Non-pigmented ciliary epithelial cell (primary cell): Measurements from ENCODE around the gene SCYGR8.
"Not testable (repeated sequence)": the region's sequence is repeated elsewhere in the genome, so short reads cannot be mapped to it uniquely, and the experiment has no call there.

Experiments
- DNase-seq: peaks from one replicate; pipeline ENCODE4 v3.0.0-alpha.2; 2010; ENCODE audit warnings: low read depth

Gene SCYGR8, protein sequence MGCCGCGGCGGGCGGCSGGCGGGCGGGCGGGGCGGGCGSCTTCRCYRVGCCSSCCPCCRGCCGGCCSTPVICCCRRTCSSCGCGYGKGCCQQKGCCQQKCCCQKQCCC

DNA sequence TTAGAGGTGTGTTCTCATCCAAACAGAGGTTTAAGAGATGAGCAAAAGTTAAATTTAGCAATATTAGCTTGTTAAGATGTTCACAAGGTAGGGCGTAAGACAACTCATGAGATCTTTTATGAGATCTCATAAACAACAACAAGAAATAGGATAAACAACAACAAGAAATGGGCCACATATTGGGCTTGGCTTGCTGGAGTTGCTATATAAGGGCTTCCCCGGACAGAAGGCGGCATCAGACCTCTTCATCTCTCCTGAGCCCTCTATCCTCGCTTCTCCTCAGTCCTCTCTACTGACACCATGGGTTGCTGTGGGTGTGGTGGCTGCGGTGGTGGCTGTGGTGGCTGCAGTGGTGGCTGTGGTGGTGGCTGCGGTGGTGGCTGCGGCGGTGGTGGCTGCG, at the start of gene SCYGR8:
SCYGR8 (plus strand) TSS at position 301 of the 400 bp plus-strand sequence; CDS start at position 301, 0 bp downstream.
- no peak for DNase-seq

DNA sequence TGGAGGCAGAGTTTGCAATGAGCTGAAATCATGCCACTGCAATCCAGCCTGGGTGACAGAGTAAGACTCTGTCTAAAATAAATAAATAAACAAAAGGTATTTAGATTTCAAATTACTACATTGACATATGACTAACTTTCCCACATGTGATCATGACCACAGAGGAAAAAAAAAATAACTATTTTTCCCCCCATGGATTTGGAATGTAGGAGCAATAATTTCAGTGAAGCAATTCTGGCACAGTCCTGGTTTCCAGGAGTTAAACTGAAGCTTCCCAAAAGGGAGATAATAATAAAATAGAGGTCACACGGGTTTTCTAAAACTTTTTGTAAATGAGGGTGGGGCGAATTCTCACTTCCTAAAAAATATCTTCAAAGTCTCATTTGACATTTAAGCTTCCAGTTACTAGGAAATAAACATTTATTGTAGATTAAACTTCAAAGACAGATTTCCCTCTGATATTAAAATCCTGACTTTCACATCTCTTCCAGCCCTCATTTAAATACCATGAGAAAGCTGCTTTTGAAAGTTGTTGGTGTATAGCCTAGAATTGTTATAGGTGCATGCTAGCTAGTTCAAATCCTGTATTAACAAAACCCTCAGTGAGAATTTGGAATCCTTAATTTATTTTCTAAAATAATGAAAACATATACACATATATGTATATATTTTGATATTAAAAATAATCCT, 48.6 kb upstream of the SCYGR8 start:
- DNase-seq, result no peak

DNA sequence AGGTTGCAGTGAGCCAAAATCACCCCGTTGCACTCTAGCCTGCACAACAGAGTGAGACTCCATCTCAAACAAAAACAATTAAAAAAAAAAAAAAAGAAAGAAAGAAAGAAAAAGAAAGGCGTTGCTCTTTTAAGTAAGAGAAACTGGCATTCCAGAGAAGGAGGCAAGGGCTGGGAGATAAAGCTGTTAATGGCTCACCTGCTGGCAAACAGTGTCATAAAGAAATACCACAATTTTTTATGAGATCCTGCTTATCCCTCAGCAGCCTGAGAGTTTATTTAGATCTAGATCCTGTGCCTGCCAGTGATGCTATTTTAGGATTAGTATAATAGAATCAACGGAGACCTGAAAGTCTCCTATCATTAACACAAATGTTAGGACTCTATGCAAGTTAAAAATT, 44.1 kb upstream of the SCYGR8 start:
- DNase-seq, result no peak

DNA sequence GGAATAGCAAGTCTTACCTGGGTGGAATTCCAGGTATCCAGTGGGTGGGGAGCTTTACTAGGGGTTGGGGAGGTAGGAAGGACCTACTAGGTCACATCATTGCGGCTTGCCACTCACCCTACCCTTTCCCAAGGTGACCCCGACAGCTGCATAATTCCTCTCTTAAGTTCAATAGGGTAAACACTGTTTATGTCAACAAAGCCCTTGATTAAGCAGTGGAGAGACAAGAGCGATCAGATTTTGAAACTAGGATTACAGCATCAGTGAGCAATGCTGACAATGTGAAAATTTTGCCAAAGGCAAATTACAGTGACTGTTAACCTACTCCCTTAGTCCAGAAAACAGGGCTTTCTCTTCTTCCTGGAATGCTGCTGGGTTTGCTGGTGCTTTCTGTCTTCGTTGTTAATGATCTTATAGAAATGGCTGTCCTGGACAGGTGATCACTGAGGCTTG, 42.4 kb upstream of the SCYGR8 start:
- no peak for DNase-seq

DNA sequence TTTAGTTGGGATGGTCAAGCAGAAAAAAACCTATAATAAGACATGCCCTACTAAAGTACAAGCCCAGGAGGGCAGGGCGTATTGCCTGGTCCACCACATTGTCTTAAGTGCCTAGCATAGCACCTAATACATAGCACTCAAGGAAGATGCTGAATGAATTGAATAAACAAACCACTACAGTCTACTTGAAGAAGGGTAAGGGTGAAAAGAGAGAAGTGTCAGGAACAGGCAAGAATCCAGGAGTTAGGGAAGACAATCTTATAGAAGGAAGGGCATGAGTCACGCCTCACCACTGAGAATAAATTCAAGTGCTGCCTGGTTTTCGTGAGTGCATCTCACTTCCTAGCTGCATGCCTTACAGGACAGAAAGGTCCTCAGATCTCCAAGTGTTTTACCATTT, 41.7 kb upstream of the SCYGR8 start:
- no peak for DNase-seq

DNA sequence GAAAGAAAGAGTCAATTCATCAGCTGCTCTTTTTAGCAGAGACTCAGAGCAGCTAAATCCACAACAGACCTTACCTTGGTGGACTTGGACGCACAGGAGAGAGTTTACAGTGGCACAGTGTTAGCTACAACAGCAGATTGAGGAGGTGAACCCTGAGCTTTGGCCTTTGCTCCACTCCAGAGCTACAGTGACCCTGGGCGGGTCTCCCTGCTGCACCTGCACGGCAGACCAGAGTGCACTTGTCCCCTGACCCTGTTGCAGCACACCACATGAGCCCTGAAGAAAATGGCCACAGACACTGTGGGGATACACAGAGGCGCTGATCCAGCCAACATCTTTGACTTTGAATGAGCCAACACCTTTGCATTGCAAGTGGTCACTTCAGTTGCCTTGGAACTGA, 38.8 kb upstream of the SCYGR8 start:
- no peak for DNase-seq

DNA sequence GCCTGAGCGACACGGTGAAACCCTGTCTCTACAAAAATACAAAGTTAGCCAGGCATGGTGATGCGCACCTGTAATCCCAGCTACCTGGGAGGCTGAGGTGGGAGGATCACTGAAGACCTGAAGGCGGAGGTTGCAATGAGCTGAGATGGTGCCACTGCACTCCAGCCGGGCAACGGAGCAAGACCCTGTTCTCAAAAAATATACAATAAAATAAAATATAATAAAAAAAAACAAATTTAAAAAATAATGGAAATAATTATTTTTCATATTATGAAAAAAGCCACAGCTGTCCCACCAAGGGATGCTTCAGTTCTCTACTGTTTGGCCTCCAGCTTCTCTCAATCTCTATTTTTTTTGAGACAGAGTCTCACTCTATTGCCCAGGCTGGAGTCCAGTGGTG, 38.3 kb upstream of the SCYGR8 start:
- DNase-seq, result no peak

DNA sequence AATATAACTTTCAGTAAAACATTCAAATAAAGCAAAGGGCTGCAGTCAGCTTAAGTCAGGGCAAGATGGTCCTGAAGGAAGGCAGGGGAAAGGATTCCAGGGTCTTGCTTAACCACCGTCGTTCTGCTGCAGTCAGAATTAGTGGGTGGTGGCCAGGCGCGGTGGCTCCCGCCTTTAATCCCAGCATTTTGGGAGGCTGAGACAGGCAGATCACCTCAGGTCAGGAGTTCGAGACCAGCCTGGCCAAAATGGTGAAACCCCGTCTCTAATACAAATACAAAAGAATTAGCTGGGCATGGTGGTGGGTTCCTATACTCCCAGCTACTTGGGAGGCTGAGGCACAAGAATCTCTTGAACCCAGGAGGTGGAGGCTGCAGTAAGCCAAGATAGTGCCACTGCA, 34.7 kb upstream of the SCYGR8 start:
- DNase-seq, result no peak

DNA sequence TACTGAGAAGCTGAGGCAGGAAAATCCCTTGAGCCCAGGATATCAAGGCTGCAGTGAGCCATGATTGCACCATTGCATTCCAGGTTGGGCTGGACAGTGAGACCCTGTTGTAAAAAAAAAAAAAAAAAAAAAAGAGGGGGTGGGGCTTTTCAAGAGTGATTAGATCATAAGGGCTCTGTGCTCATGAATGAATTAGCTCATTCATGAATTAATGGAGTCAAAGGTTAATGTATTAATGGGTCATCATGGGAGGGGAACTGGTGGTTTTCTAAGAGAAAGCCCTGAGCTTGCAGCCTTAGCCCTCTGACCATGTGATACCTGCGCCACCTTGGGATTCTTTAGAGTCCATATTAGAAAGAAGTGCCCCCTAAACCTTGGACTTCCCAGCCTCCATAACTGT, 32.4 kb upstream of the SCYGR8 start:
- DNase-seq, result no peak

DNA sequence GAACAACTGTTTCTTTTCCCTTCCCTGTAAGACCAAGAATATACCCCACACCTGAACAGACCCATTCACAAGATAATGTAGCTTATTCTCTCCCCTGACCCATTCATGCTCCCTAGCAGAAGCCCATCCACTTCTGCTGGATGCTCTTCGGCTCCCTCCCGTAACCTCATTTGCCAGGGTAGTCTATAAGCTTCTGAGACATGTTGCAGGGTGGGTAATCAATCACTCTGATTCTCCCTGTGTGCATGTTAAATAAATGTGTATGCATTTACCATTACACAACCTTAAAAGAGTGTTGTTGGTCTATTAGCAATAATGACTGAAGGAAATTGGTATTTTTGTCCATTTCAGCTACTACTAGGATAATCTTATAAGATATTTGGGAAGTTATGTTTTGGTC, 29.2 kb upstream of the SCYGR8 start:
- no peak for DNase-seq

DNA sequence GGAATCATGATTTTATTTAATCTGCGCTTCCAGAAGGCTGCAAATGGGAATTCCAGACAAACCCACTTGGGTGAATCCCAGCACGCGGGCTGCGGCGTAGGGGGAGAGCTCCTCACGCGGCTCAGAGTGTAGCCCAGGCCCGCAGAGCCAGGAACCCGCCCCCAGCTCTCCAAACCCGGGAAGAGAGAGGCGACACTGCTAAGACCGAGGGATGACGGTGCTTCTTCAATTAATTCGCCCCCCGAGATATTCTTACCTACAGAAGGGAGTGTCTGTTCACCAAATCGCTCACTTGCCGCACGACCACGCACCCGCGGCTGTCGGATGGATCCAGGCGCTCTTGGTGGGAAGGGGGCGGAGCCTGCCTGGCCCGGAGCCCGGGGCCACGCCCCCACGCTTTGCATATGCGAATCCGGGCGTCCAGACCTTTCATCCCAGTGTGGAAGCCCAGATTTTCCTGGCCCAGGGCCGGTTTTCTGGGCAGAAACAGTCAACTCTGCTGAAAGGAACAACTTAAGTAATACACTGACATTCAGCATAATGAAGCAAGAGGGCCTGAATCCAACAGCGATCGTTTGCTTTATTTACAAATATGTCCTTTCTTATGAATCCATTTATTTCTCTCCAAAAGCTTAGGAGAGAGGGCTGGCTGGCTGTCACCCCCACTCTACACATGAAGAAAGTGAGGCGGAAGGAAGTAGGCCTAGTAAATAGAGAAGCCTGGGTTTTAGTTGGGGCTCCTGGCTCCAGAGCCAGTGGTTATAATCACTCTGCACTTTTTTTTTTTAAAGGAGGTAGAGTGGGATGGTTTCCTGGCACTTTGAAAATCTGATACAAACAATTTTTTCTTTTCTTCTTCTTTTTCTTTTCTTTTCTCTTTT, 27.8 kb upstream of the SCYGR8 start, which contains the start of gene SLC19A3:
SLC19A3 (minus strand) TSS at position 342 of the 881 bp plus-strand sequence. CDS start 15,710 bp downstream, outside the sequence.
- no peak for DNase-seq

DNA sequence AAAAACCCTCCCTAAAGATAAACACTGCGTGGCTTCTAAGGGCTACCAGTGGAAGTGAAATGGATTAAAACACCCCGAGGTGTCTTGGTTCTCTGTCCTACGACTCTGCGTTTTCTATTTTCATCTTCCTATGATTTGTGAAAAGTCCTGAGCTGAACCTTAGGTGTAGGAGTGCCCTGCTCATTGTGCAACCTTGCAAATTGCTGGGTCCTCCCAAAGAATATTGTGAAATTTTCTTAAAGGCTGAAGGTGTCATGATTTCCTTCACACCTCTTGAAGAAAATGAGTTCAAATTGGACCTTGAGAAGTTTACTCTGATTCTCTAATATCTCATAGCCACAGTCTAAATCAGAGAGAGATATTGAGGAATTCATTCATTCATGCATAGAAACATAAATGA, 26.1 kb upstream of the SCYGR8 start:
- DNase-seq, result no peak

DNA sequence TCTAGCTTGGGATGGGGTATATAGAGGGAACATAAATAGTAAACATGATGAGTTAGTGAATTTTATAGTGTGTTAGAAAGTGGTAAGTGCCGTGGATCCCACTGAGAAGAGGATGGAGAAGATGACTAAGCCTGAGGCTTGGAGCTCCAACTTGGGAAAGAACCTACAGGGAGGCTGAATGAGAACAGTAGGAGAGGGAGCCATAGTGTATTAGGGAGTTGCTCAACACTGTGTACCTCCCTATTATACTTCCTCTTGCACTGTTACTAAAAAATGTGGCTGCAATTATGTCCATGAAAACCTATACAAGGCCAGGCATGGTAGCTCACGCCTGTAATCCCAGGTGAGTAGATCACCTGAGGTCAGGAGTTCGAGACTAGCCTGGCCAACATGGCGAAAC, 25.0 kb upstream of the SCYGR8 start:
- no peak for DNase-seq

DNA sequence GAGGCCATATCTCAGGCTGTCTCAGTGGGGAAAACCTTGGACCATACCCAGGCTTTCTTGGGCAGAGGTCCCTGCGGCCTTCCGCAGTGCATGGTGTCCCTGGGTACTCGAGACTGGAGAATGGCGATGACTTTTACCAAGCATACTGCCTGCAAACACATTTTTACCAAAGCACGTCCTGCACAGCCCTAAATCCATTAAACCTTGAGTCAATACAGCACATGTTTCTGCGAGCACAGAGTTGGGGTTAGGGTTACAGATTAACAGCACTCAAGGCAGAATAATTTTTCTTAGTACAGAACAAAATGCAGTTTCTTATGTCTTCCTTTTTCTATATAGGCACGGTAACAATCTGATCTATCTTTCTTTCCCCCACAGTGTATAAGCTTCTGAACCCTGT, 22.9 kb upstream of the SCYGR8 start:
- not testable (repeated sequence) for DNase-seq

DNA sequence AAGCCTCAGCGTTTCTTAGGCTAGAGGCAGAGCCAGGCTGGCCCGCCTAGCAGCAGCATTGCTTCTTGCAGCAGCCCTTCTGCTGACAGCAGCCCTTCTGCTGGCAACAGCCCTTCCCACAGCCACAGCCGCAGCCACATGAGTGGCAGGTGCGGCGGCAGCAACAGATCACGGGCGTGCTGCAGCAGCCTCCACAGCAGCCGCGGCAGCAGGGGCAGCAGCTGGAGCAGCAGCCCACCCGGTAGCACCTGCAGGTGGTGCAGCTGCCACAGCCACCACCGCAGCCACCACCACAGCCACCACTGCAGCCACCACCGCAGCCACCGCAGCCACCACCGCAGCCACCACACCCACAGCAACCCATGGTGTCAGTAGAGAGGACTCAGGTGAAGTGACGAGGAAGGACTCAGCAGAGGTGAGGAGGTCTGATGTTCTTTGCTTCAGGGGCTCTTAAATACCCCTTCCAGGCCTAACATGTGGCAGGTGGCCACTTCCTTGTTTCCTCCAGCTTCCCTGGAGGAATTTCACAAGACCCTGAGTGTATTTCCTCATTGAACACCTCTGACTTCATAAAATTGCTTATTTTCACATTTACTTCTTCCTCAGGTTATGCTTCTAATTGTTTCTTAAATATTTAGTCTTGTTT, 21.2 kb upstream of the SCYGR8 start, which contains the start of gene SCYGR6:
SCYGR6 (minus strand) TSS at position 364 of the 646 bp plus-strand sequence; CDS start at position 364, 0 bp downstream.
- DNase-seq, result no peak

DNA sequence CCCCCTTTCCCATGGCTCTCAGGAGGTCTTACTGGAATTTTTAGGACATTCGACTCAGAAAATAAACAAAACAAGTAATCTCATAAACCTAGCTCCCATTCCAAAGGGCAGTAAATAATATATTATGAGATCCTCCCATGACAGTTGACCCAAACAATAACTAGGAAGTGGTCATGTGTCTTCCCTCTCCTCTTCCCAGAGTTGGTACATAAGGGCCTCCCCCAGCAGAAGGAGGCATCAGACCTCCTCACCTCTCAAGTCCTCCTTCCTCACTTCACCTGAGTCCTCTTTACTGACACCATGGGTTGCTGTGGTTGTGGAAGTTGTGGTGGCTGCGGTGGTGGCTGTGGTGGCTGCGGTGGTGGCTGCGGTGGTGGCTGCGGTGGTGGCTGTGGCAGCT, 17.7 kb upstream of the SCYGR8 start, which contains the start of gene SCYGR7:
SCYGR7 (plus strand) TSS at position 301 of the 400 bp plus-strand sequence; CDS start at position 301, 0 bp downstream.
- no peak for DNase-seq

DNA sequence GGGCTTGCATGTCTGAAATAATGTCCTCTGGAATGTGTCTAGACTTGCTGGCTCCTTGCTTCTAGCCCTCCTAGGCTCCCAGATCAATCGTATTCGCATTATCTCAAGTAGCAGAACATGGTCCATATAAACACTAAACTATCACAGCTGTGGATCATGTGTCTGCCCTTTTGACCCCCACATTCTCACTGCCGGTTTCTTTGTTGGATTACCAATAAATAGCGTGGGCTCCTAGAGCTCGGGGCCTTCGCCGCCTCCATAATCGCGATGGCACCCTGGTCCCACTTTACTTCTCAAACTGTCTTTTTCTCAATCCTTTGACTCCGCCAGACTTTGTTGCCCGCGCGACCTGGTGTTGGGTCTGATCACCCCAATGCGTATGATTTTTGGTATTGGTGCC, 6.3 kb upstream of the SCYGR8 start:
- DNase-seq, result no peak

DNA sequence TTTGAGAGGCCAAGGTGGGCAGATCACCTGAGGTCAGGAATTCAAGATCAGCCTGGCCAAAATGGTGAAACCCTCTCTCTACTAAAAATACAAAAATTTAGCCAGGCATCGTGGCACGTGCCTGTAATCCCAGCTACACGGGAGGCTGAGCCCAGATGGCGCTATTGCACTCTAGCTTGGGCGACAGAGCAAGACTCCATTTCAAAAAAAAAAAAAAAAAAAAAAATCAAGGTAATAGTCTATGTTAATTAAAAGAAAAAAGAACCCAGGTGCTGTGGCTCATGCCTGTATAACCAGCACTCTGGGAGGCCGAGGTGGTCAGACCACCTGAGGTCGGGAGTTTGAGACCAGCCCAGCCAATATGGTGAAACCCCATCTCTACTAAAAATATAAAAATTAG, 5.0 kb upstream of the SCYGR8 start:
- not testable (repeated sequence) for DNase-seq

DNA sequence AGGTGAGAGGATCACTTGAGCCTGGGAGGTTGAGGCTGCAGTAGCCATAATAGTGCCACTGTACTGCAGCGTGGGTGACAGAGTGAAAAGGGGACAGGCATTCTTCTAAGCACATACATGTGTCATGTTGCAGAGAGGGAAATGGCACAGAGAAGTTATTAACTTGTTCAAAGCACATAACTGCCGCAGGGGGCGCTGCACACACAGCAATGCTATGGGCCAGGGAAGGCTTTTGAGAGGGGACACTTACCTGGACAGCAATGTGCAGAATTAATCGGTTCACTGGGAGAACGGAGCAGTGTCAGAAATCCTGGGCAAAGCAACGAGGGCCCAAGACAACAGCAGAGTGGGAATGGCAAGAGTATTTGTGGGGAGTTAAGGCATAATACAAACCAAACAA, 2.4 kb downstream of the SCYGR8 start:
- no peak for DNase-seq

DNA sequence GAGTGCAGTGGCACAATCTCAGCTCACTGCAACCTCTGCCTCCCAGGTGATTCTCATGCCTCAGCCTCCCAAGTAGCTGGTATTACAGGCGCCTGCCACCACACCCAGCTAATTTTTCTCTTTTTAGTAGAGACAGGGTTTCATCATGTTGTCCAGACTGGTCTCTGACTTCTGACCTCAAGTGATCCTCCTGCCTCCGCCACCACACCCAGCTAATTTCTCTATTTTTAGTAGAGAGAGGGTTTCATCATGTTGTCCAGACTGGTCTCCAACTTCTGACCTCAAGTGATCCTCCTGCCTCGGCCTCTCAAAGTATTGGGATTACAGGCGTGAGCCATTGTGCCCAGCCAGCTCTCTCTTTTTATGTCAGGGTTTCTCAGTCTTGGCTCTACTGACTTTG, 10.6 kb downstream of the SCYGR8 start:
- DNase-seq, result not testable (repeated sequence)

DNA sequence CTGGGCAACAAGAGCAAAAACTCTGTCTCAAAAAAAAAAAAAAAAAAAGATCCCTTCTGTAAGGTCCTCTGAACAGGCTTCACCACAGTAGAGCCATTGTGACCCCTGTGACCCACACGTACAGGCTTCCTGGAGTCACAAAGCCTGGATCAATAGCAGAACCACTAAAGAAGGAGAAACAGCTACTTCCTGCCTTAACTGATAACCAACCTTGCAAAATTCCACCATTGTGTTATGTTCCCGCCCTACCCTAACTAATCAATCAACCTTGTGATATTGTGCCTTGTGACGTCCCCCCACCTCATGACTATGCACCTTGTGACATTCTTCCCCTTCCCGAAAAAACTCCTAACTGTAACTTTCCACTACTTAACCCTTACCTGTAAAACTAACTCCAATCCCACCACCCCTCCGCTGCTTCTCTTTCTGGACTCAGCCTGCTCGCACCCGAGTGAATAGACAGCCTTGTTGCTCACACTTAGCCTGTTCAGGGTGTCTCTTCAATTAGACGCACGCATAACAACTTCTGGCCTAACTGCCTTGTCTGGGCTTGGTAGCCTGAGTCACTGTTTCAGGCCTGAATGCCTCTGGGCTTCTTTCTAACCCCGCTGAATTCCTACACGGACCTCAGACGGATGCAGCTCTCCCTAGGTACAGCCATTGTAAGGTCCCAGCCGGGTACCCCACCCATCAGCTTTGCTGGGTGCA, 13.9 kb downstream of the SCYGR8 start:
- DNase-seq, result peak; percentile 22
